IPS-20b (cell line): ENCODE data around the gene TM4SF18.

Source experiments
- H3K27ac ChIP-seq: one replicate; pipeline ENCODE4 v1.5.1; 2013; ENCODE audit warnings: low read length
- H3K27me3 ChIP-seq: 2 replicates; pipeline ENCODE4 v1.6.1; 2013; ENCODE audit warnings: mild to moderate bottlenecking, low read length, inconsistent platforms; ENCODE audit not compliant: insufficient read depth
- H3K36me3 ChIP-seq: 2 replicates; pipeline ENCODE4 v1.6.1; 2013; ENCODE audit warnings: low read depth, mild to moderate bottlenecking, inconsistent platforms, low read length, moderate library complexity; ENCODE audit not compliant: insufficient read depth
- H3K4me1 ChIP-seq: 2 replicates; pipeline ENCODE4 v1.6.1; 2013; ENCODE audit warnings: mild to moderate bottlenecking, control low read depth, inconsistent platforms, low read length, moderate library complexity; ENCODE audit not compliant: insufficient read depth
- H3K4me3 ChIP-seq: 2 replicates; pipeline ENCODE4 v1.5.1; 2013; ENCODE audit warnings: mild to moderate bottlenecking, low read length, inconsistent platforms
- H3K9ac ChIP-seq: 2 replicates; pipeline ENCODE4 v1.6.1; 2013; ENCODE audit warnings: low read depth, mild to moderate bottlenecking, inconsistent platforms, low read length, moderate library complexity
- H3K9me3 ChIP-seq: 2 replicates; pipeline ENCODE4 v1.6.1; 2013; ENCODE audit warnings: mild to moderate bottlenecking, low read depth, low read length, inconsistent platforms; ENCODE audit not compliant: insufficient read depth

The TM4SF18 gene

DNA sequence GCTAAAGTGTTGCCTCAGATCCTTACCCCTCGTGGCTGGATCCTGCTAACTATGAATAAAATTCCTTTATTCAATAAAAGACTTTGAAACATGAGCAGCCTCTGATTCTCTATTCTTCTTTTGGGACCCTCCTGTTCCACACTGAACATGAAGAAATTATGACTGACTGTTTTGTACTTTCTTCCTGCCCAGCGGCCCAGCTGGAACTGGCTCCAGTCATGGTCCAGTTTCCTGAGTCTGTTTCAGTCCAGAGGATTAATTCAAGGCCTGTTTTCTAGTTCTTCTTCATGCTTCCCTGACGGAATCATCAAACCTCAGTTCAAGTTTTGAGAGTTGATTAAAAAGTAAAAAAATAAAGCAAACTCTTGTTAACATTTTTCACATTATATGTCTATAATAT lies 59.2 kb downstream of the TM4SF18 start:
- no peaks in the 10 kb centered on the region for H3K9me3 ChIP-seq
- no peak overlapping the region for H3K4me3 ChIP-seq
- no peaks in the 10 kb centered on the region for H3K27me3 ChIP-seq
- H3K27ac ChIP-seq = no peak overlapping the region
- no peaks in the 10 kb centered on the region for H3K36me3 ChIP-seq
- H3K9ac ChIP-seq = no peak overlapping the region
- no peaks in the 10 kb centered on the region for H3K4me1 ChIP-seq

DNA sequence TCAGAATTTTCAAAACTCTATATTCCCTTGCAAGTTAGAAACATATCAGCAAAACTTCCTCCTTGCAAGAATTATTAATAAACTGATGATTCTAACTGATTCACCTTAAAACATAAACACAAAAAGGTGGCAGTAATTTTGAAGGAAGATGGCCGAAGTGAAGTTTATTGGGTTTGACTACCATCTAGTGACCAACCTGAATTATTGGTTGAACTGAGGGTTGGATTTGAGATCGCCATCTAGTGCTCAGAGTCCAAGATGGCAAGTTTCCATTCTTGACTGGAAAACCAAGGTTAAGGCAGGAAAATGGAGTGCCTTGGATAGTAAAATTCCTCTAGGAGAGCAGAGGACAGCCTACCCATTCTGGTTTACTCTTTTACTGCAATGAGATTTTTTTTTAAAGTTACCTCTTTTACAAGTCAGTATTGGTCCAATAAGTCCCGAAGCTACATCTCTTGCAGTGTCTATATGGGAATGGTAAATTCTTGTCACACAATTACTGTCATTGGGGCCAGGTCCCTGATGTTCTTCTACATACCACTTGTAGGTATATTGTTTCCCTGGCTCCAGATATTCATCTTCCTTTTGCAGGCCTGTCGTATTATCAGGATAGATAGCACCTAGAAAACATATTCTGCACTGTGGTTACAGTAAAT lies 60.2 kb downstream of the TM4SF18 start:
- Histone ChIP-seq H3K9me3 (no peaks in the 10 kb centered on the region), H3K4me1 (no peaks in the 10 kb centered on the region), H3K27ac (no peak overlapping the region), H3K36me3 (no peaks in the 10 kb centered on the region), H3K4me3 (no peak overlapping the region), H3K27me3 (no peaks in the 10 kb centered on the region), H3K9ac (no peak overlapping the region)

DNA sequence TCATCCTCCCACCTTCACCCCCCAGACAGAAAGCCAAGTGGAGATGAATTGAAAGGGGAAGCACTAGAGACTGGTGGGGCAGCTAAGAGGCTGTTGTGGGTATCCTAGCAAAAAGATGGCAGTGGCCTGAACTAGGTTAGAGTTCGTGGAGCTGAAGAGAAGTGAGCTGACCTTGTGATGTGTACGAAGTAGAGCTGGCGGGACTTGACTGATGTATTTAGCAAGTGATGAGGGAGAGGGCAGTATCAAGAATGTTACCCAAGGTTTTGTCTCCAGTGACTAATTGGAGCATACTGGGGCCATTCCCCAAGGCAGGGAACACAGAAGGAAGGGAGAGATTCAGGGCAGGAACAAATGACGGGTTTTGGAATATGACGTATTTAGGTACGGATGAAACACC lies 61.8 kb downstream of the TM4SF18 start:
- no peaks in the 10 kb centered on the region for H3K9me3 ChIP-seq
- H3K27me3 ChIP-seq = no peaks in the 10 kb centered on the region
- H3K27ac ChIP-seq = no peak overlapping the region
- H3K36me3 ChIP-seq = no peaks in the 10 kb centered on the region
- H3K9ac ChIP-seq = no peak overlapping the region
- H3K4me3 ChIP-seq = no peak overlapping the region
- no peaks in the 10 kb centered on the region for H3K4me1 ChIP-seq

DNA sequence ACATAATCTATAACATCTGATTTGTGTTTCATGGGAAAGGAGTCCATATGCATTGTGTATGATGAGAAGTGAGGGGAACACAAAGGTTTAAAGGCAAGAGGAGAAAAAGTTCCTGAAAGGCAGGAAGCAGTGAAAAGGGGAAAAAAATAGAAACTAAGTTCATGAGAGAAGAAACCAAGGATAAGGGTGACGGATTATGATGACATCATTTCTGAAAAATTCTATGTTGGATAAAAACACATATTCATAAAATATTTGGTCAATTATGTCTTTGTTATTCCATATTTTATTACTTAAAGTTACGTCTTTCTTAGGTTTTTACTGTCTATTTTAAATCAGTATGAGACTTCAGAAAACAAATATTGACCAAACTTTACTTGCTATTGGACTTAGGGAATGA lies 63.3 kb downstream of the TM4SF18 start:
- Histone ChIP-seq H3K36me3 (no peaks in the 10 kb centered on the region), H3K27ac (no peak overlapping the region), H3K9ac (no peak overlapping the region), H3K4me3 (no peak overlapping the region), H3K4me1 (no peaks in the 10 kb centered on the region), H3K27me3 (no peaks in the 10 kb centered on the region), H3K9me3 (no peaks in the 10 kb centered on the region)

DNA sequence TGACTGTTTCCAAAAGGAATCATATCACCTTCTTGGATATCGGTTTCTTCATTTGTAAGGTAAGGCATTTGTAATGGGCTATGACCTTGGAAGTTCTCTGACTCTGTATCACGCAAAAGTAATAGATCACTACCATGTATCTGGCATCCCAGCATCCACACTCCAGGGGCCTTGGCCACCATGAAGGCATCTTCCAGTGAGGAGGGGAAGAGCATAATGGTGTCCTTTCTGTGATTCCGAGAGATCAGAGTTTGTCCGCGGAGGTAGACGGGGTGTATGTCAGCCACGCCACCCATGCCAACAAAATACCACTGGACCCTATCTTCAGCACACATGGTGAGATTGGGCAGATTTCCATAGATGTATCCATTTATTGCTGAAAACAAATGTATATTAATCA lies 63.7 kb downstream of the TM4SF18 start:
- Histone ChIP-seq H3K27me3 (no peaks in the 10 kb centered on the region), H3K4me3 (no peak overlapping the region), H3K9ac (no peak overlapping the region), H3K27ac (no peak overlapping the region), H3K4me1 (no peaks in the 10 kb centered on the region), H3K36me3 (no peaks in the 10 kb centered on the region), H3K9me3 (no peaks in the 10 kb centered on the region)
